ENCODE data around the gene TBC1D32. TPM values are rescaled to one million over a fixed set of nuclear protein-coding genes. Genes with fewer than 3 reads are reported as not detected.

The TBC1D32 gene
- total and polyA plus RNA-seq, 7 donors = 0.60 to 6.1 (median 2.1) TPM

DNA sequence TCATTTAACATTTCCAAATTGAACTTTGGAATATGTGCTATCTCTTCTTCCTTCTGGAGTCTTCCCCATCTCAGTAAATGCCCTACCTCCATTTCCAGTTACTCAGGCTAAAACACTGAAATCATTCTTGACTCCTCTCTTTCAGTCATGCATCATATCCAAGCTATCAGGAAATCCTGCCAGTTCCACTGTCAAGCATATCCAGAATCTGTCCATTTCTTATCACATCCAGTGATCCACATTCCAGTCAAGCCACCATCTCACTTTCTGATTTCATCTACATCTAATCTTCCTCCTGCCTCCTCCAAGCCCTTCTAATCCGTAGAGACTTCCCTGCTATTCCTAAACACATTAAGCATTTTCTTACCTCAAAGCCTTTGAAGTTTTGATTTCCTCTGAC is 15.3 kb upstream of the TBC1D32 start:
- no peak overlapping the region for H3K27ac ChIP-seq
- no peaks in the 10 kb centered on the region for H3K9me3 ChIP-seq
- no peaks in the 10 kb centered on the region for H3K36me3 ChIP-seq
- WGBS, 2 donors = 73 to 75% methylated on average over 1 of the region's 1 CpG
- no peak for DNase-seq
- no peaks in the 10 kb centered on the region for H3K4me1 ChIP-seq
- H3K27me3 ChIP-seq = no peaks in the 10 kb centered on the region
- H3K4me3 ChIP-seq = no peak overlapping the region
- TF ChIP-seq, protein P1, sequence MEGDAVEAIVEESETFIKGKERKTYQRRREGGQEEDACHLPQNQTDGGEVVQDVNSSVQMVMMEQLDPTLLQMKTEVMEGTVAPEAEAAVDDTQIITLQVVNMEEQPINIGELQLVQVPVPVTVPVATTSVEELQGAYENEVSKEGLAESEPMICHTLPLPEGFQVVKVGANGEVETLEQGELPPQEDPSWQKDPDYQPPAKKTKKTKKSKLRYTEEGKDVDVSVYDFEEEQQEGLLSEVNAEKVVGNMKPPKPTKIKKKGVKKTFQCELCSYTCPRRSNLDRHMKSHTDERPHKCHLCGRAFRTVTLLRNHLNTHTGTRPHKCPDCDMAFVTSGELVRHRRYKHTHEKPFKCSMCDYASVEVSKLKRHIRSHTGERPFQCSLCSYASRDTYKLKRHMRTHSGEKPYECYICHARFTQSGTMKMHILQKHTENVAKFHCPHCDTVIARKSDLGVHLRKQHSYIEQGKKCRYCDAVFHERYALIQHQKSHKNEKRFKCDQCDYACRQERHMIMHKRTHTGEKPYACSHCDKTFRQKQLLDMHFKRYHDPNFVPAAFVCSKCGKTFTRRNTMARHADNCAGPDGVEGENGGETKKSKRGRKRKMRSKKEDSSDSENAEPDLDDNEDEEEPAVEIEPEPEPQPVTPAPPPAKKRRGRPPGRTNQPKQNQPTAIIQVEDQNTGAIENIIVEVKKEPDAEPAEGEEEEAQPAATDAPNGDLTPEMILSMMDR (IDR thresholded peaks at IDR 0.05) = no peak
- TF ChIP-seq POLR2A (IDR thresholded peaks at IDR 0.05) (no peak), POLR2AphosphoS5 (IDR thresholded peaks at IDR 0.05) (no peak), EP300 (IDR thresholded peaks at IDR 0.05) (no peak)
- intact Hi-C loops (cut with DNase I) = no loop called here

DNA sequence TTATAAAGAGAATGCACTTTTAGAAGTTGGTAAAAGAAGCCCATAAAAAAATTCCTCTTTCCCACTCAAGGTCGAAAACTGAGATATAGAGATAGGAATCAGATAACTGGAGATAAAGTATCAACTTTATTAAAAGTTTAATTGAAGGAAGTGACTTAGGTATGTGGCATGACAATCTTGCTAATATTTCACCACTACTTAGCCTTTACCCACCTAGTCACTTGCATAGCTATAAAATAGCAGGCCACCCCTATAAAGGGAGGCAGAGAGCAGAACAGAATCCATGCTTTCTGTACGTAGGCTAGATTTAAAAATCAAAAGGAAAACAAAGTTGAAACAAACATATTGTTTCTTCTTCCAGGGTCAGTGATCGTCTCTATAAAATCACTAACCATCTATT is 13.2 kb upstream of the TBC1D32 start:
- no peak for DNase-seq
- 80 to 84% methylated on average over 3 of the region's 3 CpGs for WGBS, 2 donors
- no peaks in the 10 kb centered on the region for H3K4me1 ChIP-seq
- intact Hi-C loops (cut with DNase I) = no loop called here
- TF ChIP-seq POLR2A (IDR thresholded peaks at IDR 0.05) (no peak), EP300 (IDR thresholded peaks at IDR 0.05) (no peak), POLR2AphosphoS5 (IDR thresholded peaks at IDR 0.05) (no peak)
- TF ChIP-seq, protein P1 (IDR thresholded peaks at IDR 0.05) = no peak
- H3K9me3 ChIP-seq = no peaks in the 10 kb centered on the region
- H3K27ac ChIP-seq = no peak overlapping the region
- no peaks in the 10 kb centered on the region for H3K36me3 ChIP-seq
- no peaks in the 10 kb centered on the region for H3K27me3 ChIP-seq
- H3K4me3 ChIP-seq = no peak overlapping the region

DNA sequence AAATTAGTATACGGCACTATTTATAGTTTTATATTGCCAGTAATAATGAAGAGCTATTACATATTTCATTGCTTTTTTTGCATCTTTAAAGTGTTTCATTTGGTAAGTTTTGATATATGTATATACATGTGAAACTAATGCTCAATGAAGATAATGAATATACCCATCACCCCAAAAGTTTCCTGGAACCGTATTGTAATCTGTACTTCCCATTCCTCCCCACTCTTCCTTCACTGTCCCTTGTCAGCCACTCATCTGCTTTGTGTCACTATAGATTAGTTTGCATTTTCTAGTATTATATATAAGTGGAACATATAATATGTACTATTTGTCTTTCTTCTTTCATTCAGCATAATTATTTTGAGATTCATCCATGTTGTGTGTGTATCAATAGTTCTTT is 10.3 kb upstream of the TBC1D32 start:
- Histone ChIP-seq H3K27me3 (no peaks in the 10 kb centered on the region), H3K9me3 (no peaks in the 10 kb centered on the region), H3K27ac (no peak overlapping the region), H3K36me3 (no peaks in the 10 kb centered on the region), H3K4me3 (no peak overlapping the region), H3K4me1 (no peaks in the 10 kb centered on the region)
- DNase-seq = no peak
- WGBS, 2 donors = 96 to 98% methylated on average over 2 of the region's 2 CpGs
- no peak for TF ChIP-seq EP300 (IDR thresholded peaks at IDR 0.05)
- no peak for TF ChIP-seq POLR2A (IDR thresholded peaks at IDR 0.05)
- TF ChIP-seq POLR2AphosphoS5 (IDR thresholded peaks at IDR 0.05) = no peak
- TF ChIP-seq, protein P1 (IDR thresholded peaks at IDR 0.05) = no peak
- intact Hi-C loops (cut with DNase I) = no loop called here

DNA sequence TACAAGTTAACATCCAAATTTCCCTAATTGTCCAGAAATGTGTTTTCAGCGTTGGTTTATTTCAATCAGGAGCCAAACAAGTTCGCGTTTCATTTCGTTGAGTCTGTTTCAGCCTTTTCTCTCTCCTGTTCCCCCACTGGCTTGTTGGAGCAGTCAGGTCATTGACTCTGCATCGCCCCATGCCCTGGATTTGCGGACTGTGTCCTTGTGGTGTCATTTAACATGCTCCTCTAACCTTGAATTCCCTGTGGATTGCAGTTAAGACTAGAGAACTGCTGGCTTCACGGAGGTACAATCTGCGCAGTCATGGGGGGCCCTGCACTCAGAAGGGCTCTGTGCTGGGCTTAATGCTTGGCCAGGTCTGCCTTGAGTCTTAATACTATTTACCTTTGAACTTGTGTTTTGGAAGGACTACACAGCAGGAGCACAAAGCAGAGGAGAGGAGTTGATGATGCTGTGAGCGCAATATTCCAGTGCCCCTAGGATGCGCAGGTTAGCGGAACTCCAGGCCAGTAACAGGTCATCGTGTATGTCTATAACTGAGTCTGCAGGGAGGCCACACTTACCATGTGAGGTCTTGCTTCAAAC is 5.5 kb upstream of the TBC1D32 start:
- H3K4me1 ChIP-seq = no peaks in the 10 kb centered on the region
- TF ChIP-seq POLR2AphosphoS5 (IDR thresholded peaks at IDR 0.05) = no peak
- TF ChIP-seq, protein P1 (IDR thresholded peaks at IDR 0.05) = no peak
- no peak for TF ChIP-seq EP300 (IDR thresholded peaks at IDR 0.05)
- no peak for TF ChIP-seq POLR2A (IDR thresholded peaks at IDR 0.05)
- WGBS, 2 donors = 81 to 95% methylated on average over 12 of the region's 12 CpGs
- intact Hi-C loops (cut with DNase I) = no loop called here
- H3K27ac ChIP-seq = no peak overlapping the region
- no peak overlapping the region for H3K4me3 ChIP-seq
- H3K36me3 ChIP-seq = no peaks in the 10 kb centered on the region
- no peaks in the 10 kb centered on the region for H3K27me3 ChIP-seq
- H3K9me3 ChIP-seq = no peaks in the 10 kb centered on the region
- no peak for DNase-seq

DNA sequence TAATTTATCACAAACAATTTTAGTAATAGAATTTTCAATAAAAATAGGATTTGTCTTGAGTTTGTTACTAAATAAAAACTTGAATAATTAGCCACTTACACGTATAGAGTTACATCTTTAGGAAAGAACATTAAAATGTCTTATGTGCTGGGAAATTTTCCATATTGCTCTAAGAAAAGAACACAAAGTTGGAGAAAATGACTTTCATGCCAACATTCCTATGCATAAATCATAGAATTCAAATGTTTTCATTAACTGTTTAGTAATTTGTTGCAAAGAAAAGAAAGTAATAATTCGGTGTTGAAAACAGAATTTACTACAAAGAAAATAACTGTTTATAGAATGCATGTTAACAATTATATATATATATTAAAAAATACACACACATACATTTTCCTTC is 4.7 kb upstream of the TBC1D32 start:
- WGBS, 2 donors = 75 to 84% methylated on average over 2 of the region's 2 CpGs
- DNase-seq = no peak
- TF ChIP-seq POLR2AphosphoS5 (IDR thresholded peaks at IDR 0.05) = no peak
- TF ChIP-seq, protein P1 (IDR thresholded peaks at IDR 0.05) = no peak

More for the DNA sequence above, 4.7 kb upstream of the TBC1D32 start:
- Histone ChIP-seq H3K9me3 (no peaks in the 10 kb centered on the region), H3K27ac (no peak overlapping the region), H3K4me3 (no peak overlapping the region), H3K36me3 (no peaks in the 10 kb centered on the region), H3K27me3 (no peaks in the 10 kb centered on the region), H3K4me1 (peaks cover 0 to 2% (median 0%) of the 10 kb centered on the region in 4 donors)
- intact Hi-C loops (cut with DNase I) = no loop called here
